ENCODE data around the gene TMCC2.

The TMCC2 gene

DNA sequence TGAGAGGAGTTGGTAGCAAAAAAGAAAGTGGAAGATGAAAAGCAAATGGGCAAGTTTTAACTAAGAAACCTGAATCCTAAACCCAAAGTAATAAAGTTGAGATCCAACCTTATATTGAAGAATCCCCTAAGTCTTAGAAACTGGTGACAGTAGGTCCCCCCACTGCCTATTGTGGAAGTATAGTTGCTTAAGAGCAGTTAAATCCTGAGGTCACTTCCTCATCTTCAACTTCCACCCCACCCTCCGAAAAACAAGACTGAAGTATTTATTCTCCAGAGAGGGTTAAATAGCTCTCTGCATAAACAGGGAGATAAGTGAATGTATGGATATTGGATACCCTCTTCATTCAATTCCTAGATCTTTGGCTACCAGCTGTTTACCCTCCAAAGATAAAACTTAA lies 13.0 kb upstream of the TMCC2 start:
- DNase-seq (ENCODE audit: low read depth) = peak; percentile 80
- no peak for TF ChIP-seq POLR2A (IDR thresholded peaks at IDR 0.05; ENCODE audit: extremely low read depth, insufficient read length)
- no peak for TF ChIP-seq MAX (IDR thresholded peaks at IDR 0.05; ENCODE audit: low read depth, low read length)
- TF ChIP-seq, protein P1, sequence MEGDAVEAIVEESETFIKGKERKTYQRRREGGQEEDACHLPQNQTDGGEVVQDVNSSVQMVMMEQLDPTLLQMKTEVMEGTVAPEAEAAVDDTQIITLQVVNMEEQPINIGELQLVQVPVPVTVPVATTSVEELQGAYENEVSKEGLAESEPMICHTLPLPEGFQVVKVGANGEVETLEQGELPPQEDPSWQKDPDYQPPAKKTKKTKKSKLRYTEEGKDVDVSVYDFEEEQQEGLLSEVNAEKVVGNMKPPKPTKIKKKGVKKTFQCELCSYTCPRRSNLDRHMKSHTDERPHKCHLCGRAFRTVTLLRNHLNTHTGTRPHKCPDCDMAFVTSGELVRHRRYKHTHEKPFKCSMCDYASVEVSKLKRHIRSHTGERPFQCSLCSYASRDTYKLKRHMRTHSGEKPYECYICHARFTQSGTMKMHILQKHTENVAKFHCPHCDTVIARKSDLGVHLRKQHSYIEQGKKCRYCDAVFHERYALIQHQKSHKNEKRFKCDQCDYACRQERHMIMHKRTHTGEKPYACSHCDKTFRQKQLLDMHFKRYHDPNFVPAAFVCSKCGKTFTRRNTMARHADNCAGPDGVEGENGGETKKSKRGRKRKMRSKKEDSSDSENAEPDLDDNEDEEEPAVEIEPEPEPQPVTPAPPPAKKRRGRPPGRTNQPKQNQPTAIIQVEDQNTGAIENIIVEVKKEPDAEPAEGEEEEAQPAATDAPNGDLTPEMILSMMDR (IDR thresholded peaks at IDR 0.05; ENCODE audit: low read depth, low read length) = no peak
- TF ChIP-seq MYC (IDR thresholded peaks at IDR 0.05; ENCODE audit: low read depth, low read length) = no peak
- H3K4me3 ChIP-seq (ENCODE audit: low read depth, low read length) = no peak overlapping the region

DNA sequence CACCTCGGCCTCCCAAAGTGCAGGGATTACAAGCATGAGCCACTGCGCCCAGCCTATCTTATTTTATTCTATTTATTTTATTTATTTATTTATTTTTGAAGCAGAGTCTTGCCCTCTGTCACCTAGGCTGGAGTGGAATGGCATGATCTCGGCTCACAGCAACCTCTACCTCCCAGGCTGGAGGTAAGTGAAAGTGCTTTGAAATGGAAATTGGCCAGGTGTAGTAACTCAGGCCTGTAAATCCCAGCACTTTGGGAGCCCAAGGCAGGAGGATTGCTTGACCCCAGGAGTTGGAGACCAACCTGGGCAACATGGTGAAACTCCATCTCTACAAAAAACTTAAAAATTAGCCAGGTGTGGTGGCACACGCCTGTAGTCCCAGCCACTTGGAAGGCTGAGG lies 11.2 kb upstream of the TMCC2 start:
- H3K4me3 ChIP-seq (ENCODE audit: low read depth, low read length) = no peak overlapping the region
- no peak for DNase-seq (ENCODE audit: low read depth)
- no peak for TF ChIP-seq MAX (IDR thresholded peaks at IDR 0.05; ENCODE audit: low read depth, low read length)
- no peak for TF ChIP-seq MYC (IDR thresholded peaks at IDR 0.05; ENCODE audit: low read depth, low read length)
- TF ChIP-seq, protein P1 (IDR thresholded peaks at IDR 0.05; ENCODE audit: low read depth, low read length) = no peak
- TF ChIP-seq POLR2A (IDR thresholded peaks at IDR 0.05; ENCODE audit: extremely low read depth, insufficient read length) = no peak

DNA sequence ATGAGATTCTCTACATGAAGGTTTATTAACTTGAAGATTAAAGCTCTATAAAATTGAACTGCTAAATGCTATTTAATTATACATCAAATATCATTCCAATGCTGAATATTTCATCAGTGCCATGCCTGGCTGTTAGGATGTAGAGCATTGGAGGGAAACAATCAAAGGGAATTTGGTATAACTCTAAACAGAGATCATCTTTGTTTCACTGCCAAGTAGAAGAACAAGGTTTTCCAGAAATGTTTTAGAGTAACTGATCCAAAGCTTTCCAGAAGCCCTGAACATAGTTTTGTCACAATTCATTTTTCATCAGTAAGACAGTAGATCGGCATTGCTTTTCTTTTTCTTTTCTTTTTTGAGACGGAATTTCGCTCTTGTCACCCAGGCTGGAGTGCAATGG lies 10.3 kb upstream of the TMCC2 start:
- TF ChIP-seq MYC (IDR thresholded peaks at IDR 0.05; ENCODE audit: low read depth, low read length) (no peak), POLR2A (IDR thresholded peaks at IDR 0.05; ENCODE audit: extremely low read depth, insufficient read length) (no peak), MAX (IDR thresholded peaks at IDR 0.05; ENCODE audit: low read depth, low read length) (no peak)
- TF ChIP-seq, protein P1 (IDR thresholded peaks at IDR 0.05; ENCODE audit: low read depth, low read length) = no peak
- no peak for DNase-seq (ENCODE audit: low read depth)
- no peak overlapping the region for H3K4me3 ChIP-seq (ENCODE audit: low read depth, low read length)

GRCh38 chr1:205220421-205220820 lies 7.3 kb upstream of the TMCC2 start:
- no peak for DNase-seq (ENCODE audit: low read depth)
- H3K4me3 ChIP-seq (ENCODE audit: low read depth, low read length) = no peak overlapping the region
- TF ChIP-seq POLR2A (IDR thresholded peaks at IDR 0.05; ENCODE audit: extremely low read depth, insufficient read length) = no peak
- TF ChIP-seq, protein P1 (IDR thresholded peaks at IDR 0.05; ENCODE audit: low read depth, low read length) = no peak

DNA sequence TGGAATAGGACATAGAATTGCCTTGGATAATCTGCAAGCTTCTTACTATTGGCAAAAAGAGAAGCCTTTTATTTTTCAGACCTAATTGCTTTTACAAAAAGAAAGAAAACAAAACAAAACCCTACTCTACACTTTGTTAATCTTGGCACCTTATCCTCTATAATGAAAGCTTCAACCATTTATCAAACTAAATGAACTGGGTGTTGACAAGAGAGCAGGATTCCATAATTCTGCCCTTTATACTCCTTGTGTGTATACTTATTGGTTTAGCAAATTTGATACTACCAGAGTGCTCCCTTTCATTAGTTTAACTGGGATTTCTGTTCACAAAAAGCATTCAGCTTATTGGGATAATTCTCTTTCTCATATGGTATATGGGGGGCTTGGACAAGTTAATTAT lies 3.0 kb upstream of the TMCC2 start:
- no peak overlapping the region for H3K4me3 ChIP-seq (ENCODE audit: low read depth, low read length)
- DNase-seq (ENCODE audit: low read depth) = no peak
- TF ChIP-seq, protein P1 (IDR thresholded peaks at IDR 0.05; ENCODE audit: low read depth, low read length) = no peak
- TF ChIP-seq MAX (IDR thresholded peaks at IDR 0.05; ENCODE audit: low read depth, low read length) (no peak), MYC (IDR thresholded peaks at IDR 0.05; ENCODE audit: low read depth, low read length) (no peak), POLR2A (IDR thresholded peaks at IDR 0.05; ENCODE audit: extremely low read depth, insufficient read length) (no peak)
